ENCODE results near the gene HAPSTR1. TPM values are rescaled to one million over a fixed set of nuclear protein-coding genes. Genes with fewer than 3 reads are reported as not detected.

Gene HAPSTR1
- total and polyA plus RNA-seq, 2 of the 13 experiments (the other 11 are each of a cell fraction or from before 2014, with no cell fraction given): 25.2 to 83.2 TPM

DNA sequence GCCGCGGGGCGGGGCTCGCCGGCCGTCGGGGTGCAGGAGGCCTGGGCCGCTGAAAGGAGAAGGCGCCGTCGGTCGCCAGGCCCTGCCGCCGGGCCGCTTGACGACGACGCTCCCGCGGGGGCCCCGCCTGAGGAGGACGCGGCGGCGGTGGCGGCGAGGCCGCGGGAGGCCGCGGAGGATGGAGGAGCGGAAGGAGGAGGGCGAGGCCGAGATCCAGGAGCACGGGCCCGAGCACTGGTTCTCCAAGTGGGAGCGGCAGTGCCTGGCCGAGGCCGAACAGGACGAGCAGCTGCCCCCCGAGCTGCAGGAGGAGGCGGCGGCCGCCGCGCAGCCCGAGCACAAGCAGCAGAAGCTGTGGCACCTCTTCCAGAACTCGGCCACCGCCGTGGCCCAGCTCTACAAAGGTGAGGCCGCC, 430 bp downstream of the HAPSTR1 start (continued):
- TF ChIP-seq NFE2L1 (CRISPR knock-in tag; IDR thresholded peaks at IDR 0.05; ENCODE audit: borderline replicate concordance) (no peak), ZNF879 (CRISPR knock-in tag; IDR thresholded peaks at IDR 0.05) (peak; percentile 55; the same call in 1 of the 2 replicates), ZFP82 (CRISPR knock-in tag; IDR thresholded peaks at IDR 0.05; ENCODE audit: borderline replicate concordance) (peak; percentile 98), ZNF234 (CRISPR knock-in tag; conservative IDR thresholded peaks at IDR 0.05) (peak; percentile 41; the same call in 1 of the 2 replicates), TFE3 (CRISPR knock-in tag; IDR thresholded peaks at IDR 0.05) (no peak), YY1 (IDR thresholded peaks at IDR 0.05; ENCODE audit: insufficient read depth, insufficient replicate concordance, low read depth, low read length) (peak; percentile 89), ZNF672 (CRISPR knock-in tag; IDR thresholded peaks at IDR 0.05) (no peak), ZNF230 (CRISPR knock-in tag; IDR thresholded peaks at IDR 0.05) (no peak; the same call in 1 of the 2 replicates), NR2F2 (IDR thresholded peaks at IDR 0.05; ENCODE audit: borderline replicate concordance, low read depth) (no peak), EEA1 (CRISPR knock-in tag; IDR thresholded peaks at IDR 0.05; ENCODE audit: borderline replicate concordance) (peak; percentile 73; the same call in 1 of the 2 replicates), HNF1B (CRISPR knock-in tag; IDR thresholded peaks at IDR 0.05) (no peak), CTCF (CRISPR knock-in tag; IDR thresholded peaks at IDR 0.05) (no peak), ZNF101 (CRISPR knock-in tag; IDR thresholded peaks at IDR 0.05; ENCODE audit: borderline replicate concordance, low read depth) (no peak), CCDC6 (CRISPR knock-in tag; IDR thresholded peaks at IDR 0.05) (no peak), RAD51 (IDR thresholded peaks at IDR 0.05; ENCODE audit: borderline replicate concordance) (no peak), ELF4 (CRISPR knock-in tag; IDR thresholded peaks at IDR 0.05; ENCODE audit: borderline replicate concordance) (no peak), ZNF264 (CRISPR knock-in tag; IDR thresholded peaks at IDR 0.05) (no peak), ZNF570 (CRISPR knock-in tag; IDR thresholded peaks at IDR 0.05; ENCODE audit: borderline replicate concordance) (no peak)
- TF ChIP-seq, protein P1, sequence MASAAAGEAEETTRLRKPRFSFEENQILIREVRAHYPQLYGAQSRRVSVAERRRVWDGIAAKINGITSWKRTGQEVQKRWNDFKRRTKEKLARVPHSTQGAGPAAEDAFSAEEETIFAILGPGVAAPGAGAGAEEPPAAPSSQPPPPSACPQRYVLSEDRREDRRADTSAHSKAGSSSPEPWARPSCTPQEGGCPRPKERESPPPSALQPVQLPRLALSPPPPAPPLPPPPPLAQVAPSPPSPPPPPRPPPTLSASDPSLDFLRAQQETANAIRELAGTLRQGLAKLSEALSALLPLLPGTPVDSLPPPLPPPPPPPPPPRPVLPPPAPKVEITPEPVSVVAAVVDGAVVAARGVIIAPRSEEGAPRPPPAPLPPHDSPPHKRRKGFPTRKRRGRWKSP (CRISPR knock-in tag; IDR thresholded peaks at IDR 0.05): no peak; the same call in 1 of the 2 replicates
- TF ChIP-seq, protein P2, sequence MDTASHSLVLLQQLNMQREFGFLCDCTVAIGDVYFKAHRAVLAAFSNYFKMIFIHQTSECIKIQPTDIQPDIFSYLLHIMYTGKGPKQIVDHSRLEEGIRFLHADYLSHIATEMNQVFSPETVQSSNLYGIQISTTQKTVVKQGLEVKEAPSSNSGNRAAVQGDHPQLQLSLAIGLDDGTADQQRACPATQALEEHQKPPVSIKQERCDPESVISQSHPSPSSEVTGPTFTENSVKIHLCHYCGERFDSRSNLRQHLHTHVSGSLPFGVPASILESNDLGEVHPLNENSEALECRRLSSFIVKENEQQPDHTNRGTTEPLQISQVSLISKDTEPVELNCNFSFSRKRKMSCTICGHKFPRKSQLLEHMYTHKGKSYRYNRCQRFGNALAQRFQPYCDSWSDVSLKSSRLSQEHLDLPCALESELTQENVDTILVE (CRISPR knock-in tag; IDR thresholded peaks at IDR 0.05): no peak
- TF ChIP-seq, protein P3, sequence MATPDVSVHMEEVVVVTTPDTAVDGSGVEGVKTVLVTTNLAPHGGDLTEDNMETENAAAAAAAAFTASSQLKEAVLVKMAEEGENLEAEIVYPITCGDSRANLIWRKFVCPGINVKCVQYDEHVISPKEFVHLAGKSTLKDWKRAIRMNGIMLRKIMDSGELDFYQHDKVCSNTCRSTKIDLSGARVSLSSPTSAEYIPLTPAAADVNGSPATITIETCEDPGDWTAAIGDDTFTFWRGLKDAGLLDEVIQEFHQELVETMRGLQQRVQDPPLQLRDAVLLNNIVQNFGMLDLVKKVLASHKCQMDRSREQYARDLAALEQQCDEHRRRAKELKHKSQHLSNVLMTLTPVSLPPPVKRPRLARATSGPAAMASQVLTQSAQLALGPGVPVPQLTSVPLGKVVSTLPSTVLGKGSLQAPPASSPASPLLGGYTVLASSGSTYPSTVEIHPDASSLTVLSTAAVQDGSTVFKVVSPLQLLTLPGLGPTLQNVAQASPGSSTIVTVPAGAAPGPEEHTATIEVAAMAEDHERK (CRISPR knock-in tag; IDR thresholded peaks at IDR 0.05; ENCODE audit: low read depth): no peak
